Cortex of kidney (tissue), 1 donor: ENCODE results near the gene THEM5.

Source experiments
- DNase-seq: peaks from one replicate; lab custom pipeline; 2025; lab: John Stamatoyannopoulos, UW

The THEM5 gene

GRCh38 chr1:151800830-151801229 lies 52.7 kb downstream of the THEM5 start:
- DNase-seq, result no peak

DNA sequence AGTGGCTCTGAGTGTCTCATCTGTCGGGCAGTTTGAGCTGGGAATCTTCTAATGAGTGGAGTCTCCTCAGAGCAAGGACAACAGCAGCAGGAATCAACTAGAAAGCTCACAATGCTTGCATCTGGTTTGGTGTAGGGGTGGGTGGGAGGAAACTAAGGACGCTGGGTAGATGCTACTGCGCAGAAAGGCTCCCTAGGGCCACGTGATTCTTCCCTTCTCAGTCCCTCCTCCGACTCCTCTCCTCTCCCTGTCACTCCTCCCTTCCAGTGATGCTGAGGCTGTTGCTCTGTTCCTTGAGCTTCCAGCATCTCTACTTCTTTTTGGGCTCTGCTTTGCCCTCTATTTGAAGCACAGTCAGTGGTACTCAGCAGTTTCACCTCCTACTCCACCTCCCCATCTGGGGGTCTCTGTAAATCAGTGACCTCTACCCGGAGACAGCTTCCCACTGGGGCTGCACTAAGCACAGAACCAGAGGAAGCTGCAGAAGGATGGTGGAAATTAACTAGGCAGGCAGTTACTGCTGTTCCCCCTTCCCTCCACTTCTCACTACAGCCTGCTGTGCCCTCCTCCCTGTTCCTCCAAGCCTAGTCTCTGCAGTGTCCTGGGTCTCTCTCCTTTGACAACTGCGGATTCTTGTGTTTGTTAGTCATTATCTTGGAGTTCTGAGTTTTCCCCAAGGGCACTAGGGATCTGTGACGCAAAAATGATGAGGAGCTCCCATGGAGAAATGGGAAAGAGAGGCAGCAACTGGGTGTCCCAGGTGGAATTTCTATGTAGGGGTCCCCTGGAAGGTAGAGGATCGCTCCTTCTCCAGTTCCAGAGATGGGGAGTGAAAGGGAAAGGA lies 54.1 kb downstream of the THEM5 start:
- DNase-seq, result no peak

DNA sequence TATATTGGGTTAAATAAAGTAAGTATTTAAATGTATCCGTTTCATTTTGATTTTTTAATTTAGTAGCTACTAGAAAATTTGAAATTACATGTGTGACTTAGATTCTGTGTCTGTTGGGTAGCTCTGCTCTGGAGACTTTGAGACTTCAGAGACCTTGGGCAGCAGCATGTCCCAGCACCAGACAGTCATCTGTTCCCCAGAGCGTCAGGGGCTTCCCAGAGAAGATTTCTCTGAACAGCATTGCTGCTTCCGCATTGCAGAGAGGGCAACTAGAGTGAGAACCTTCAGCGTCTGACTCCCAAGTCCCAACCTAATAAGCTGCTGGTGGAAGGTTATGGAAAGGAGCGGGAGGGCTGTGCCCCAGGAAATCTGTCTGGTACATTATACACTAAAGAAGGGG lies 54.9 kb downstream of the THEM5 start:
- DNase-seq, result no peak
